ENCODE data around the gene NSG1.
"Not testable (repeated sequence)": the region's sequence is repeated elsewhere in the genome, so short reads cannot be mapped to it uniquely, and the experiment has no call there.

NSG1 gene

GRCh38 chr4:4455210-4455865 lies 68.4 kb downstream of the NSG1 start:
- no peak for DNase-seq (ENCODE audit: low spot score in 2 of 2)
- Mint-ChIP-seq H3K4me1 (peaks cover 8% of the 10 kb centered on the region), H3K9me3 (no peaks in the 10 kb centered on the region), H3K4me3 (no peak overlapping the region), H3K36me3 (peaks cover 58% of the 10 kb centered on the region), H3K27ac (no peak overlapping the region)
- no peak for ATAC-seq

DNA sequence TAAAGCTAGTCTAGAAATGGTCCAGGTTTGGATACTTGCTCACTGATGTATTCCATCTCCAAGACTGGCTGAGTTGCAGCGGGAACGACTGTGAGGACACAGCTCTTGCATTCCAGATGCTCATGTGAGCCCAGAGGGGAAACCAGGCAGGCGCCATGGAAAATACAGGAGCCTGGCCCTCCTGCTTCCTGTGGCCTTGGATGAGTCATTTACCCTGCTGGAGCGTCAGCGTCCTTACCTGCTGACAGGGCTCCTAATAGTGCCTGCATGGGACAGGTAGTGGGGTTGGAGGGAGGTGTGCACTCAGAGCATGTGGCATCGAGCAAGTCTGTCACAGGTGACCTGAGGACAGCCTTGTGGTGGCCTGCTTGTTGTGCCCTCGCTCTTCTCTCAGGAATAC lies 69.4 kb downstream of the NSG1 start:
- DNase-seq (ENCODE audit: low spot score in 2 of 2) (no peak), ATAC-seq (no peak)
- H3K9me3 Mint-ChIP-seq = no peaks in the 10 kb centered on the region
- H3K27ac Mint-ChIP-seq = peak overlapping the region; percentile 74
- H3K36me3 Mint-ChIP-seq = peaks cover 61% of the 10 kb centered on the region
- no peak overlapping the region for H3K4me3 Mint-ChIP-seq
- peaks cover 14% of the 10 kb centered on the region for H3K4me1 Mint-ChIP-seq

DNA sequence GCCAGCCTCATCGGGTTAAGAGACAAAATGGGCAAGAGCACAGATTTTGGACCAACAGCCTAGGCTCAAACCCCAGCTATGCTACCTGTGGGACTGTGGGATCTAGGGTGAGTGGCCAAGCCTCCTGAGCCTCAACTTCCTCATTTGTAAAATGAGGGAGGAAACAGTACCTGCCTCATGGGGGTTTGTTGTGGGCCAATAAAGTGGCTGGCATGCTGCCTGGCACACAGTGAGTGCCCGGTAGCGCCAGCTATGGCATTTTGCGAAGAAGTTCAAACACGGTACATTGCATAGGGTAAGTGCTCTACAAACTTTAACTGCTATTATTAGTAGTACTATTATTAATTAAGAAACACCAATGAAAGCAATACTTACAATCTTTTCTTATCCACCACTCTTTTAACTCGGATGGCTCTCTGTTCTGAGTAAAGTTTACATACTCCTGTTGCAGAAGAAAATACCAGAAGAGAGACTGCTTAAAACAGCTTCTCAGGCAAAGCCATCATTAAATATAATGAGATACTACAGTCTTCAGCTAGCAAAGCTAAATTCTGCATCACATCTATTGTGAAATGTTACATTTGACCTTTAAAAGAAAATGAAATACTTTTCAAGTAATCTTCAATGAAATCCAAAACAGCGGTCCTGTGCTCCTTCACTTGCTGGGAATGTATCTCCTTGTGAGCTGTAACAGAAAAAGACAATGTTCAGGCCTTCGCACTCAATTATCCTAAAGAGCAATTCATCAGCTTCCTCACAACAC lies 70.1 kb downstream of the NSG1 start:
- Mint-ChIP-seq H3K9me3 (no peaks in the 10 kb centered on the region), H3K36me3 (peaks cover 55% of the 10 kb centered on the region), H3K27ac (peak overlapping the region; percentile 74), H3K4me3 (no peak overlapping the region), H3K4me1 (peaks cover 20% of the 10 kb centered on the region)
- ATAC-seq = no peak
- no peak for DNase-seq (ENCODE audit: low spot score in 2 of 2)

GRCh38 chr4:4457803-4458553 lies 71.1 kb downstream of the NSG1 start:
- Mint-ChIP-seq H3K9me3 (no peaks in the 10 kb centered on the region), H3K4me3 (no peak overlapping the region), H3K36me3 (peaks cover 47% of the 10 kb centered on the region), H3K4me1 (peaks cover 30% of the 10 kb centered on the region), H3K27ac (peak overlapping the region; percentile 44)
- DNase-seq (ENCODE audit: low spot score in 2 of 2) (no peak), ATAC-seq (no peak)

DNA sequence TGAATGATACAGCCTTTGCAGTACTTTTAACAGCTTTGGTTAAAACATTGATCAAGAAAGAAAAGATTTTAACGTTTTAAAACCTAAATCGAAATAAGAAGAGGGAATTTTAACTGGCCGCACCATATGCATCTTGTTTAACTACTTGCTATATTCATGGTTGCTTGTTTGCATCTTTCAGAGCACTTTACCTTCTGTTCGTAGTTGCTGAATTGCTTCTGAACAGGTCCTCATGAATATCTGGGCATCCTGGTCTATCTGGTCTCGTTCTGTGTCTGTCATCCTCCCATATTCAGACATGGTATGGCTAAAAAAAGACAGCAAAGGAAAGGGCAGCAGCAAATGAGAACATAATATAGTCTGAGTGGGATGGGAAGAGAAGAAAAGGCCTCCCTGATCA lies 72.3 kb downstream of the NSG1 start:
- Mint-ChIP-seq H3K4me3 (no peak overlapping the region), H3K36me3 (peaks cover 45% of the 10 kb centered on the region), H3K27ac (peak overlapping the region; percentile 72), H3K9me3 (no peaks in the 10 kb centered on the region), H3K4me1 (peaks cover 30% of the 10 kb centered on the region)
- ATAC-seq (no peak), DNase-seq (ENCODE audit: low spot score in 2 of 2) (no peak)

DNA sequence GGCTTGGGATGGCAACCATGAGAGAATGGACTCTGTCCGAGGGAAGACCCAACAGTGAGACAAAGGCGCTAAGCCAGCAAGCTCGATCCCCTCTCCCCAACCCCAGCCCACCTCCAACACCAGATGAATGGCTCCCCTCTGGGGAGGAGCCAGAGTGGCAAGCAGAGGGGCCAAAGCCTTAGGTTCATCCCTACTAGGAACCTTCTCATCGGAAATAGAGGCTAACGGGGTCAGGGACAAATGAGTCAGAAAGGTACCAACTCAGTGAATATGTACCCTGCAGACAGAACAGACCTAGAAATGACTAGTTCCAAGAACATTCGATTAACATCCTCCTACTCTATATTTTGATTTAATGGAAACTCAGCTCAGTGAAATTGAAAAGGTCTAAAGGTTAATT lies 73.9 kb downstream of the NSG1 start:
- H3K36me3 Mint-ChIP-seq = peaks cover 47% of the 10 kb centered on the region
- no peak overlapping the region for H3K4me3 Mint-ChIP-seq
- no peak for DNase-seq (ENCODE audit: low spot score in 2 of 2)
- H3K9me3 Mint-ChIP-seq = no peaks in the 10 kb centered on the region
- peak; percentile 92 for ATAC-seq
- H3K27ac Mint-ChIP-seq = peak overlapping the region; percentile 72
- peaks cover 43% of the 10 kb centered on the region for H3K4me1 Mint-ChIP-seq

DNA sequence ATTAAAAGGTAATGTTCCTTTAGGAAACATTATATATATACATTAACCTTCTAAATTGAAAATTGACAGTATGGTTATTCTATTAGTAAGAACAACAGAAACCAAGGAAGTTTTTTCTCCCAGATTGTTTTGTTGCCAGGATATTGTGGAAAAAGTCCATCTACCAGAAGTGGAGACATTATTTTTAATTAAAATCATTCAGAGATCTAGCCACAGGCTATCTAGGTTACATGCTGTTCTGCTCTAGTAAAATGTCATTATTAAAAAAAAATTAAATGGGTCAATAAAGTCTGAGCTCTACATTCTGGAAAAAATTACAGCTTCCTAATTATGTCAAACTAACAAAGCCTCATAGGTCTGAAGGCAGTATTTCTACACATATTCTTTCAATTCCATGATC lies 74.3 kb downstream of the NSG1 start:
- no peak for ATAC-seq
- peak overlapping the region; percentile 69 for H3K4me3 Mint-ChIP-seq
- peaks cover 47% of the 10 kb centered on the region for H3K4me1 Mint-ChIP-seq
- no peaks in the 10 kb centered on the region for H3K9me3 Mint-ChIP-seq
- peaks cover 47% of the 10 kb centered on the region for H3K36me3 Mint-ChIP-seq
- no peak for DNase-seq (ENCODE audit: low spot score in 2 of 2)
- peak overlapping the region; percentile 89 for H3K27ac Mint-ChIP-seq

- Mint-ChIP-seq H3K9me3 (no peaks in the 10 kb centered on the region), H3K36me3 (peaks cover 43% of the 10 kb centered on the region), H3K4me3 (peak overlapping the region; percentile 69), H3K27ac (peak overlapping the region; percentile 89), H3K4me1 (peaks cover 53% of the 10 kb centered on the region)
- DNase-seq (ENCODE audit: low spot score in 2 of 2) (peak in 1 of 2 donors; percentile 10), ATAC-seq (peak; percentile 86)
Measured at GRCh38 chr4:4461850-4462249, 74.9 kb downstream of the NSG1 start.

- Mint-ChIP-seq H3K36me3 (peaks cover 32% of the 10 kb centered on the region), H3K4me1 (peaks cover 57% of the 10 kb centered on the region), H3K9me3 (no peaks in the 10 kb centered on the region), H3K27ac (peak overlapping the region; percentile 89), H3K4me3 (no peak overlapping the region)
- no peak for DNase-seq (ENCODE audit: low spot score in 2 of 2)
- peak; percentile 36 for ATAC-seq
Measured at GRCh38 chr4:4462970-4463369, 76.1 kb downstream of the NSG1 start.

- H3K9me3 Mint-ChIP-seq; DNase-seq (ENCODE audit: low spot score in 2 of 2); H3K4me3 Mint-ChIP-seq; ATAC-seq: not testable (repeated sequence)
- Mint-ChIP-seq H3K36me3 (peaks cover 36% of the 10 kb centered on the region), H3K27ac (peak overlapping the region; percentile 14), H3K4me1 (peaks cover 50% of the 10 kb centered on the region)
Measured at GRCh38 chr4:4465238-4465637, 78.3 kb downstream of the NSG1 start.
